Kidney tubule cell (primary cell): ENCODE results near the gene RGS4.

Experiments used
- DNase-seq: peaks from one replicate; pipeline ENCODE4 v3.0.0-alpha.2; 2018; ENCODE audit warnings: low spot score

The RGS4 gene

DNA sequence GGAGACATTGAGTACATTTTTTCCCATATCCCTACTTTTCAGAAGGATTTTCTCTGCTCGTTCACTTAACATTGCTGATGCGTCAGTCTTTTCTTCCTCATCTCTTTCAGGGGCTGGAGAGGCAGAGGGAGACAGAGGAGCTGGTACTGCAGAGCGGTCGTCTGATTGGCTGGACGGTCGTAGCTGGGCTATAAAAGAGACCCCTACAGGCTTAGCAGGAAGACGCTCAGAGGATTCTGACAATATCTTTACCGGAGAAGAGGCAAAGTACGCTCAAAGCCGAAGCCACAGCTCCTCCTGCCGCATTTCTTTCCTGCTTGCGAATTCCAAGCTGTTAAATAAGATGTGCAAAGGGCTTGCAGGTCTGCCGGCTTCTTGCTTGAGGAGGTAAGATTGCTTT is at the start of gene RGS4:
Gene RGS4 (plus strand): TSS at position 220 of the 400 bp plus-strand sequence. CDS start 124 bp downstream, at position 344.
- peak; percentile 89 for DNase-seq

DNA sequence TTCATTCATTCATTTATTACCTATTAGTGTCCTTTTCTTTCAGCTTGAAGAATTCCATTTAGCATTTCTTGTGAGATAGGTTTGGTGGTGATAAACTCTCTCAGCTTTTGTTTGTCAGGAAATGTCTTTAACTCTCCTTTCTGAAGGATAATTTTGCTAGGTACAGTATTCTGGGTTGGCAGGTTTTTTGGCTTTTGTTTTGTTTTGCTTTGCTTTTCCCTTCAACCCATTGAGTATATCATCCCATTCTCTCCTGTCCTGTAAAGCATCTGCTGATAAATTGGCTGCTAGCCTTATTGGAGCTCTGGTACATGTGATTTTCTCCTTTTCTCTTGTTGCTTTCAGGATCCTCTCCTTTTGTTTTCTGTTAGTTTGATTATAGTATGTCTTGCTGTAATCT is 47.0 kb upstream of the RGS4 start:
- DNase-seq: no peak

DNA sequence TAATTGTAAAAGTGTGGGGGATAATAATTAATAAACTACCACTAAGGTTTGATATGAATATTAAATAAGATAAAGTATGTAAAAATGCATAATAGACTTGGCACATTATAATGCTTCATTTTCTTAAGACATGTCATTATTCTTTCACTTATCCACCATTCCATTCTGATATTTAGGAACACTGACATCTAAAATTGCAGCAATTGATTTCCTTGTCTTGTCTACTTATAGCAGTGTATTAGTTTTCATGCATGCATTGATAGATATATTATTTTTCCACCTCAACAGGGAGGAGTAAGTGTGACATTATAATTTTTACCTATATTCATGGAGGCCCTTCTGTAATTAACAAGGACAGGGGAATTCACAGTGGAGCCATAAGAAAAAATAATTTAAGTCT is 41.6 kb upstream of the RGS4 start:
- DNase-seq: no peak

- DNase-seq: no peak
These were observed 39.3 kb upstream of the RGS4 start for GRCh38 chr1:163029901-163030300.

GRCh38 chr1:163035446-163036249 is 33.5 kb upstream of the RGS4 start:
- peak; percentile 99 for DNase-seq

DNA sequence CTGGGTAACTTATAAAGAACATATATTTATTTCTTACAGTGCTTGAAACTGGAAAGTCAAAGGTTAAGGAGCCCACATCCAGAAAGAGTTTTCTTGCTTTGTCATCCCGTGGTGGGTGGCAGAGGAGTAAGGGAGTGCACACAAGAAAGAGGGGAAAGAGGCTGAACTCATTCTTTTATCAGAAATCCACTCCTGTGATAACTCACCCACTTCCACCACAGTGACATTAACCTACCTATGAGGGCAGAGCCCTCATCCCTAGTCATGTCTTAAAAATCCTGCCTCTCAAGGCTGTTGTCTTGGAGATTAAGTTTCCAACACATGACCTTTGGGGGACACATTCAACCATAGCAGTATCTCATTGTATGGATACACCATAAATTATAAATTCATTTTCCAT is 32.5 kb upstream of the RGS4 start:
- peak; percentile 81 for DNase-seq

DNA sequence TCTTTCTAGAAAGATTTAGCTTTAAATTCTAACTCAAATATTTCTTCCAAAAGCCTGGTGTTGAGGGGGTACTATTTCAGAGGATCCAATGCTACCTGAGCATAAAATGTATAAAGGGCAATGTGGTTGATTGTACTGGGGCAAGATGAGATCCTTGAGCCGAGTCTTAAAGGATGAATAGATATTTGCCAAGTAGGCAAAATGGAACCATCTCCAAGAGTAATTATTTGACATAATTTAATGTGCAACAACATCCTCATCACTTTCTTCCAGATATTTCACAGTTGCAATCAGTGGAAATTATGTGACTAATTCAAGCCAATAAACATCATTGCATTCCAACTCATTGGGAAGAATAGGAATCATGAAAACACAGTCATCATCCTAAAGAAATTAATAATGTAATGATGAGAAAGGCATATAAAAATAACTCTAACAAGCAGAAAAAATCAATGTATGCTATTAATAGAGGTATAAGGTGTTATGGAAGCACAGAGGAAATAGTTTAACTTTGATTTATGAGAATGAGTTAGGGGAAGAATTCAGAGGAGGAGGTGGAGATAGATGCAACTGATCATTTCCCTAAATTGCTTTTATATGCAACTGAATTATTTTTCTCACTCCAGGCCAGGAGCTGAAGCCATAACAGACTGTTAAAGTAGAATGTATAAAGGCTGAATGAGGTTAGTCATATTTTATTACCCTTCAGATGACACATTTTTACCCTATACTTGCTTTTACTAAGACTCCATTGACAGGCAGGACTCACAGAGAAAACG is 30.0 kb upstream of the RGS4 start:
- no peak for DNase-seq

DNA sequence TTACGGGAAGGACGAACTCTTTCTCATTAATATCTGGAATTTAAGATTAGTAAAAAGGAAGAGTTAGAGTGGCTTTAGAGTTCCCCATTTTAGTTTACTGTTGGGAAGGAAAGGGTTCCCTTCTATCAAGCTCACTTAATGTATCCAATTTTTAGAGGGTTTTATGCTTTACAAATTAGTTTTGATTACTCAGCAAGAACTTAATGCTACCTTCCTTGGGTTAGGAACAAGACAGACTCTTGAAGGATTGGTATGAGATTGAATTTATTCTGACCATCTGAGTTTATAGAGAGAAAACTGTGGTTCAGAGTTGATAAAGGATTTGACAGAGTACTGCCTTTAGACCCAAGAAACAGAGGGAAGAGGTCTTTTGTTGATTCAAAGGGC is 29.5 kb upstream of the RGS4 start:
- DNase-seq: no peak

- DNase-seq: peak; percentile 66
These were observed 23.1 kb upstream of the RGS4 start for GRCh38 chr1:163046071-163046470.

DNA sequence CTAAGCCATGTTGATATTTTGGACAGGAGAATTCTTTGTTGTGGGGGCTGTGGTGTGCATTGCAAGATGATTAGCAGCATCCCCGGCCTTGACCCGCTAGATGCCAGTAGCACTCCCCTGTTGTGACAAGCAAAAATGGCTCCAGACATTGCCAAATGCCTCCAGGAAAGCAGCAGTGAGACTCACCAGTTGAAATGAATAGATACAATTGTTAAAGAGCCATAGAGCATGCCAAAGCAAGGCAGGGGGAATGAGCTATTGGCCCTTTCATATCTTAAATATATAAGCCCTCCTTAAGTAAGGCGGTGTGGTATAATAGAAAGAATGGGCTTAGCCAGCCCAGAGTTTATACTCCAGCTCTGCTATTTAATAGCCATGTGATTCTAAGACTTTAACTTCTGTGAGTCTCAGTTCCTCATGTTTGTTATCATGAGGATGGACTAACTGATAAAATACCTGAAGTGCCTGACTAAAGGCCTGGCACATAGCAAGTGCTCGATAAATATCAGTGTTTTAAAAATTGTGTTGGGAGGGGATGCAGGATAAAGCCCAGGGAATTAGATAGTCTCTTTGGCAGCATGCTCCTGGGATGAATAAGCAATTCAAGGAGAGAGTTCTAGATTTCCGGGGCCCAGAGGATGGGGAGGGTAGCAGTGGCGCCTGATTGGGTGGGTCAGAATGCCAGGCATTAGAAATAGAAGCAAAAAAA is 21.1 kb upstream of the RGS4 start:
- no peak for DNase-seq

GRCh38 chr1:163048869-163049268 is 20.3 kb upstream of the RGS4 start:
- no peak for DNase-seq

DNA sequence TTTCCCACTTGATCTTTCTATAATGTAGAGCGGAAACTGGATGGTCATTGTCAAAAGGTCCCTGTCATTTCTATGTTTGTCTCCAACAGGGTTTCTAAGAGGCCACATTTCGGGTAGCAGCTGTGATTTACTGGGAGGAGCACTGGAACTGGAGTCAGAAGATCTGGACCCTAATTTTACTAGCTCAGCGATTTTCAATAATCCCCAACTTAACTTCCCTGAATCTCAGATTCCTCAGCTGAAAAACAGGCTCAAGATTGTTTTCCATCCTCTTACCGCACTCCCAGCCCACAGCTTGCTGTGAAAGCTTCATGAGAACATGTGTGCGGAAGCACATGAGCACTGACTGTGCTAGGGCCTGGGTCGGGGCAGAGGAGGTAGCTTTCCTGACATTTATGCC is 19.9 kb upstream of the RGS4 start:
- DNase-seq: no peak

DNA sequence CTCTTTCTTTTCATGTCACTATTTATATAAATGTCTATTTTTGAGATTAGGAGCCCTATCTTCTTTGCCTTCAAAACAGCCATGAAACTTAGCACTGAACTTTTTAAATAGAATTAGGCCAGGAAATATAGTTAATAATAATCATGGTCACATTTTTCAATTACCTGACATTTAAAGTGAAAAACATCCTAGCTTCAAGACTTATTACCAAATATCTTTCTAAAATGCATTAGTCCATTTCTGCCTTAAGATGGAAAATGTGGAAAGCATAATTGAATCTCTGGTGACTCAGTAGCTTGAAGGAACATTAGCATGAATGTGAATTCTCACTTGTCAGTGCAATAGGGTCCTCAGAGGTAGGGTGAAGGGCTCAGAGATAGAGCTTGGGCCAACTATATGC is 18.7 kb upstream of the RGS4 start:
- DNase-seq: no peak

GRCh38 chr1:163054181-163054591 is 15.0 kb upstream of the RGS4 start:
- DNase-seq: no peak

DNA sequence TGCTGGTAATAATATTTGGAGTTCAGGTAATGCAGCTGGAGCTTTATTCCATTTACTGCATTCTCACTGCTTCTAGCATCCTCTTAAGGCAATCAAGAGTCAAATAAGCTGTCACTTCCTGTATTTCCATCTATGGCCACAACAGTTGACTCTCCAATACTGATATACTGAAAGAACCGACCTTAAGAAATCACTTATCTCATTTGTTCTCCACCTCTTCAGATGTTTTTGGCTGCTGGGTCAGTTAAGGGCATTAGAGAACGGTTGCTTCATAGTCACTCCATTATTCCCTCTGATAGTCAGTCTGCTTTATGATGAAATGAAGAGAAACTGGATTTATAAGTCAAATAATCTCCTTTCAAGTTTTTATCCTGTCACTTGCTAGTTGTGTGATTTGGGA is 14.2 kb upstream of the RGS4 start:
- no peak for DNase-seq

GRCh38 chr1:163055531-163055930 is 13.6 kb upstream of the RGS4 start:
- DNase-seq: no peak

- no peak for DNase-seq
These were observed 12.3 kb upstream of the RGS4 start for GRCh38 chr1:163056831-163057230.

DNA sequence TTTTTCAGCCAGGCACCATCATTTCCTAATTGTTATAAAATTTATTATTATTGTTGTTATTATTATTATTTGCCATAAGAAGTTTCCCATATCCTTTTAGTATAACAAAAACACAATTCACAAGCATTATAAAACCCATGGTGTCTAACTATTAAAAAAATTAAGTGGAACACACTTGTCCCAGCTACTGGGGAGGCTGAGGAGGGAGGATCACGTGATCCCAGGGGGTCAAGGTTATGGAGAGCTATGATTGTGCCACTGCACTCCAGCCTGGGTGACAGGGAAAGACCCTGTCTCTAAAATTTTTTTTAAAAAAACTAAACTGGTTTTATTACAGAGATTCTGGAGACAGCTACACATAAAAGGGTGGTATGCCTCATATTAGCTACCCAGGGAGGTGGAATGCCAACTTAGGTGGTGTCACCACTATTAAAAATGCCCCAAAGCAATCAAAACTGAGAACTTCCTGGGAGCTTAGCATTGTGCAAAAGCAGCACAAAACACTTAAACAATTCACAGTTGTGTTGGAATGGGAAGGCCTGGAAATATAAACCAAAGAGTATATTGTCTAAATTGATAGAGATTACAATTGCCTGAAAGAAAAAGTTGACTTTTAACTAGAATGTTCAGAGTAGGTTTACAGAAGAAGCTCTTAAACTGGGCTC is 8.7 kb upstream of the RGS4 start:
- DNase-seq: no peak

- peak; percentile 26 for DNase-seq
These were observed 6.0 kb upstream of the RGS4 start for GRCh38 chr1:163063143-163063542.

- no peak for DNase-seq
These were observed 5.6 kb upstream of the RGS4 start for GRCh38 chr1:163063610-163064009.

- no peak for DNase-seq
These were observed 3.0 kb upstream of the RGS4 start for GRCh38 chr1:163066168-163066567.

DNA sequence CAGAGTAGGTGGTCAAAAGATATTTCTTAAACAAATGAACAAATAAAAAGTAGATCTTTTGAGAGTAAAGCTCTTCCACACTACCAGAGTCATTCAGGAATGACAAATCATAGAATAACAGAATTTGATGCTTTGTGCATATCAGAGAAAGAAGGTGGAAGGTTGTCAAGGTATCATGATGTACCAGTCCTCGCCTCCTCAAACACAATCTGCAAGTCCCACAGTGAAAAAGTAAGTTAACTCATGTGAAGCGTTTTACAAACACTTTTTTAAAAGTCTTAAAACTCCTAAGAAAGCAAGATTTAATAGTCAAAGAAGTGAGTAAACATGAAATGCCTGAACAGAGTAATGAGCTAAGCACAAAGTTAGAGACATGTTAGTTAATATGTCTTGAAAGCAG is 2.5 kb upstream of the RGS4 start:
- DNase-seq: no peak
